ENCODE data around the gene DTX2.
"Not testable (repeated sequence)": the region's sequence is repeated elsewhere in the genome, so short reads cannot be mapped to it uniquely, and the experiment has no call there.

Gene DTX2

GRCh38 chr7:76461464-76462101 is at the start of gene DTX2:
TSS of gene DTX2 (plus strand) at chr7:76461709. CDS start at chr7:76480510, 18,801 bp downstream.
- not testable (repeated sequence) for DNase-seq

GRCh38 chr7:76412249-76412648 is 49.3 kb upstream of the DTX2 start:
- no peak for DNase-seq

- not testable (repeated sequence) for DNase-seq
These were observed 43.7 kb upstream of the DTX2 start for GRCh38 chr7:76417654-76418310.

- not testable (repeated sequence) for DNase-seq
These were observed 40.4 kb upstream of the DTX2 start for GRCh38 chr7:76421097-76421496.

- no peak for DNase-seq
These were observed 37.7 kb upstream of the DTX2 start for GRCh38 chr7:76423666-76424412.

GRCh38 chr7:76424413-76425111 is 36.9 kb upstream of the DTX2 start, which contains the start of gene ZP3:
TSS of gene ZP3 (plus strand) at chr7:76424950. CDS start at chr7:76424965, 15 bp downstream.
- no peak for DNase-seq

GRCh38 chr7:76425156-76425555 is 36.4 kb upstream of the DTX2 start:
- DNase-seq, result no peak

GRCh38 chr7:76425558-76425957 is 36.0 kb upstream of the DTX2 start:
- not testable (repeated sequence) for DNase-seq

GRCh38 chr7:76426246-76426645 is 35.3 kb upstream of the DTX2 start:
- DNase-seq, result no peak

GRCh38 chr7:76427635-76428034 is 33.9 kb upstream of the DTX2 start:
- DNase-seq, result no peak

GRCh38 chr7:76428149-76428823 is 33.2 kb upstream of the DTX2 start:
- DNase-seq, result no peak

GRCh38 chr7:76428868-76429805 is 32.4 kb upstream of the DTX2 start:
- no peak for DNase-seq

GRCh38 chr7:76430211-76430610 is 31.3 kb upstream of the DTX2 start:
- DNase-seq, result no peak

- no peak for DNase-seq
These were observed 30.7 kb upstream of the DTX2 start for GRCh38 chr7:76430836-76431235.

GRCh38 chr7:76437873-76438272 is 23.6 kb upstream of the DTX2 start:
- DNase-seq, result peak; percentile 54

- not testable (repeated sequence) for DNase-seq
These were observed 22.2 kb upstream of the DTX2 start for GRCh38 chr7:76439120-76439888.

- DNase-seq, result not testable (repeated sequence)
These were observed 21.1 kb upstream of the DTX2 start for GRCh38 chr7:76440404-76440803.

- not testable (repeated sequence) for DNase-seq
These were observed 19.7 kb upstream of the DTX2 start for GRCh38 chr7:76441792-76442191.

- DNase-seq, result not testable (repeated sequence)
These were observed 18.7 kb upstream of the DTX2 start for GRCh38 chr7:76442664-76443446.

GRCh38 chr7:76443846-76444245 is 17.7 kb upstream of the DTX2 start:
- not testable (repeated sequence) for DNase-seq
